Stimulated activated naive CD4-positive, alpha-beta T cell (primary cell): ENCODE results near the gene COMP.

Source experiments
- DNase-seq, 6 experiments: peaks; one replicate each; lab custom pipeline; 2025; lab: John Stamatoyannopoulos, UW

Gene COMP

GRCh38 chr19:18783958-18784785 lies 6.9 kb downstream of the COMP start:
- no peak for DNase-seq

- no peak for DNase-seq
Observed at GRCh38 chr19:18782559-18783225, 8.4 kb downstream of the COMP start.

GRCh38 chr19:18781885-18782527 lies 9.1 kb downstream of the COMP start:
- no peak for DNase-seq

- DNase-seq = no peak
Observed at GRCh38 chr19:18781047-18781600, 10.0 kb downstream of the COMP start.

GRCh38 chr19:18780631-18781030 lies 10.5 kb downstream of the COMP start:
- DNase-seq = no peak

GRCh38 chr19:18780081-18780480 lies 11.0 kb downstream of the COMP start:
- no peak for DNase-seq

- no peak for DNase-seq
Observed at GRCh38 chr19:18778826-18779495, 12.1 kb downstream of the COMP start.

- no peak for DNase-seq
Observed at GRCh38 chr19:18778076-18778389, 13.1 kb downstream of the COMP start.

- no peak for DNase-seq
Observed at GRCh38 chr19:18777301-18778075, 13.6 kb downstream of the COMP start.

- DNase-seq = no peak
Observed at GRCh38 chr19:18776736-18777135, 14.4 kb downstream of the COMP start.

GRCh38 chr19:18776288-18776594 lies 14.9 kb downstream of the COMP start:
- no peak for DNase-seq

GRCh38 chr19:18775586-18776287 lies 15.4 kb downstream of the COMP start:
- DNase-seq = no peak

GRCh38 chr19:18774782-18775444 lies 16.2 kb downstream of the COMP start:
- no peak for DNase-seq

GRCh38 chr19:18774107-18774506 lies 17.0 kb downstream of the COMP start:
- no peak for DNase-seq

GRCh38 chr19:18773682-18774081 lies 17.4 kb downstream of the COMP start:
- DNase-seq = no peak

- no peak for DNase-seq
Observed at GRCh38 chr19:18772620-18773587, 18.2 kb downstream of the COMP start.

GRCh38 chr19:18771328-18772242 lies 19.5 kb downstream of the COMP start:
- no peak for DNase-seq

- no peak for DNase-seq
Observed at GRCh38 chr19:18770663-18771327, 20.3 kb downstream of the COMP start.
